OCI-LY3 (cell line): ENCODE measurements around the gene FMNL2.

Source experiments
- CTCF ChIP-seq: fragments of 200-600, 300-600 bp; sonication (generic); IDR thresholded peaks from 2 replicates; pipeline ENCODE4 v1.5.1; 2014; ENCODE audit warnings: antibody characterized with exemption, low read length, low read depth
- EZH2phosphoT487 ChIP-seq: fragments of 200-600 bp; shearing (Covaris generic); IDR thresholded peaks from 2 replicates; pipeline ENCODE4 v1.6.1; 2018; ENCODE audit warnings: antibody characterized with exemption, mixed run types, low read depth

- TF ChIP-seq CTCF (no peak), EZH2phosphoT487 (no peak)
Observed at GRCh38 chr2:152432206-152432653, 97.3 kb downstream of the FMNL2 start.
